NCI-H1105 treated with DMSO at 0.1 percent for 48 hours (cell line): ENCODE results near the gene EVI5.

Experiments used
- DNase-seq: peaks from one replicate; lab custom pipeline; 2025; lab: John Stamatoyannopoulos, UW

Gene EVI5

DNA sequence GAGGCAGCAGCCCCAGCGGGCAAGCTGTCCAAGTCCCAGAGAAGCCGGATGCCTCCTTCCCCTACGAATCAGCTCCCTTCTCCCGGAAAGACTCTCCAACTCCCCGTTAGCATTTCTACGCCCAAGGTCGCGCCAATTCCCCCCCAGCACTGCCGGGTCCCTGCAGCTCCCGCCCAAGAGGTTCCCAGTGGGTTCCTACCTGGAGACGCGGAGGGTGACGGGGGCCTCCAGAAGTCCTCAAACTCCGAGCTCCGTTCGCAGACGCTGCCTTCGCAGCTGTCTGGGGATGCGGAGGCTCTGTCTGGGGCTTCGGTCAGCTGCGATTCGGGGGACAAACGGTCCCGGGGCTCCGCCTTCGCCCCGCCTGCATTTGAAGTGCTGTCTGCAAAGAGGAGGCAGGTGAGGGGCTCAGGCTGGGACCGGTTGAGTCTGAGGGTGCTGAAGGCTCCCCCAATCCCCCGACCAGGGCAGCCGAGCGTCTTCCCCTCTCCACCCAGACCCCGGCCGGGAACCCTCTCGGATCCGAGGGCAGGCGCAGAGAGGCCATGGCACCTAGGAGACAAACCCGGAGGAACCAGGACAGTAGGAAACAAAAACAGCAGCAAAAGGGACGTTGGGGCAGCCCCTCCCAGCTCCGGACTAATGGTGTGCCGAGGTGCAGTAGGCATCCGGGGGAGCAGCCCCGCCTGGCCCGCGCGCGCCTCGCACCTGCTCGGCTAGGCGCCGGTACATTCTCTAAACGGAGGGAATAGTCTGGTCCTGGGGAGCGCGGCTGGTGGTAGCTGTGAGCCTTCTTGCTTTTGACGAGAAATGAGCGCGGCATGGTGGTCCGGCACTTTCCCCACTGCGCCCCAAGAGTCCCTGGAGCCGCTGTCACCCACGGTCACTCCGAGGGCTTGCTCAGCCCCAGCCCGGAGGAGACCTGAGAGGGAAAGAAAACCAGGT, 302.0 kb downstream of the EVI5 start:
- DNase-seq = peak; percentile 50

DNA sequence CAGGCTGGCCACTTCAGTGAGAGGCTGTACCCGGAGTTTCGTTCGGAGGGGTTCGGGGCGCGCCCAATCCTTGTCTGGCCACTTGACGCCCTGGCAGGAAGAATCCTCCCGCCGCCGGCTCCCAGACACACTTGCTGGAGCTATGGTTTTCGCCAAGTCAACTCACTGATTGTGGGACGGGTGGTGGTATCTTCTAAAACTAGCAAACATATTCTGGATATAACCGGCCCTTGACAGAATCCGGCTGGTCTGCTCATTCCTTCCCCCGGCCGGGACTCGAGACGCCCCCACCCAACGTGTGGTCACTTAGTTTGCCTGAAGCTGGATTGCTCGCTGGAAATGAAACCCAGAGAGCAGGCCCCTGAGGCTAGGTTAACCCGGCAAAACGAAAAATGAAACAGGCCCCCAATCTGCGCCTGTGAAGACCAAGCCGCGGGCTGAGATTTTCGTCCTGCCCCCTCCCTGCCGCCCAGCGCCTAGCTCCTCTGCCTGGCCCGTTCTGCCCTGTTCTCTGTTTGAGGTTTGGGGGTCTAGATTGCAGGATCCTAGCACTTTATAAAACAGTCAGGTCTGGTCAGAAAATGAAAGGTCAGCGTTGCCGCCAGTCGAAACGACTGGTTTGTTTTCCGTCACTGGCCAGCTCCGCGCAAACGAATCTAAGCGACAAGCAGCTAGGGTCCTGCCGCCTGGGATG, 302.8 kb downstream of the EVI5 start:
- DNase-seq = no peak

DNA sequence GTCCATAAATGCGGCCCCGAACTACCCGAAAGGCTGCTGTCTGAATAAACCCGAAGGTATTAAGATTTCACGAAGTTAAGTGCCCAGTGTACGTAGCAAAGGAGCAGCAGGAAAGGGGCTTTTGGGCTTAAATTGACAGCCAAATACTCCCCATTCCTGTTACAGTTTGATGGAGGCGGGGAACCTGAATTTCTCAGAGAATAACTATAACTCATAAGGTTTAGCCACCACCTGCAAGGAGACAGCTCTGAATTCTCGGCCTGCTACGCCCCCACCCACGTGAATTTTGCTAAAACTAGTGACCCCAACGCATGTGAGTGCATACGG, 303.3 kb downstream of the EVI5 start:
- DNase-seq = no peak

DNA sequence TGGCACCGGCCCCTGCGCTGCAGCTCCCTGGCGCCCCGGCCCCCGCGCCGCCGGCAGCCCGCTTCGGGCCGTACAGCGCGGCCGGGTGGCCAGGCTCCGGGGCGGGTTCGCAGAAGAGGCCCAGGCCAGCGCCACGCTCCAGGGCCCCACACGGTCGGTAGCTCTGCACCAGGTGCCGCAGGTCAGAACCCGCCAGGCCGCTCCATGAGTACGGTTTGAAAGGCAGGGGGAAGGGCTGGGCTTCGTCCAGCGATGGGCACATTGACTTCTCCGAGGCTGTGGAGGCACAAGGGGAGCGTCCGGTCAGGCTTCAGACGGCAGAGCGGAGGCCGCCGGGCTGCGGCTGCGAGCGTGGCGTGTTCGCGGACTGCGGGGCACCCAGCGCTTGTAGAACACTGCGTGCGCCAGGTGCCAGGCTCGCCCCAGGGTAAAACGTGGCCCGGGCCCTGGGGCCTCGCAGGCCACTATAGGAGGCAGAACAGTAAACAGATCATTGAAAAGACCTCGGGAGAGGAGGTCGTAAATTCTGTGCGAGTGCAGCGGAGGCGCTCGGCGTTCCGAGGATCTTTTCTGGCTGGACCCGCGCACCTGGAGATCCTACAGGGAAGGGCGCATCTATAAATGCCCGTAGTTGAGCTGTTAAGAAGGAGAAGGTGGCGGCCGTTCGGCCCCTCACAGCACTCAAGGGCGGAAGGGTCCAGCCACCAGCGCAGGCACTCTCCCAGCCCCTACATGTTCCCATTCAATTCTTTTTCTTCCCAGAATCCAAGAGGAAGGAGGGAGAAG, 303.9 kb downstream of the EVI5 start:
- DNase-seq = no peak

DNA sequence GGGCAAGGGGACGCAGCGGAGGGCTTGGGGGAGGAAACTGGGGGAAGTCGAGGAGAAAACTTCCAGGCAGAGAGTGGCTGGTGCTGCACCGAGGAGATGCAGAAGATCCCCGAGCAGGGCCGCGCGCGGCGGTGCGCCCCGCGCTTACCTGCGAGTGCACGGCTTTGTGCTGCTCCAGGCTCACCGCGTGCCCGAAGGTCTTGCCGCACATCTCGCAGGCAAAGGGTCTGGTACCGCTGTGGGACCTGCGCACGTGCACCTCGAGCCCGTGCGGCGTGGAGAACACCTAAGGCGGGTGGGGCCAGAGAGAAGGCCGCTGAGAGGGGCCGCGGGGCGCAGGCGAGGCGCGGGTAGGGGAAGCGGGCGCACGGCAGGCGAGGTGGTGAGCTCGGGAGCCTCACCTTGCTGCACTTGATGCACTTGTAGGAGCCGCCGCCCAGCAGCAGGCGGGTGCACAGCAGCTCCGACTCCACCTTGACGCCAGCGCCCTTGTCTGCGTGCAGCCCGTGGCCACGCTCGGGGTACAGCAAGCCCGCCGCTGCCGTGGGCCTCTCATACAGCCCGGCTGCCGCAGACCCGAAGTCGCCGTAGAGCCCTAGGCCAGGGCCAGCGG, 304.6 kb downstream of the EVI5 start:
- DNase-seq = no peak

DNA sequence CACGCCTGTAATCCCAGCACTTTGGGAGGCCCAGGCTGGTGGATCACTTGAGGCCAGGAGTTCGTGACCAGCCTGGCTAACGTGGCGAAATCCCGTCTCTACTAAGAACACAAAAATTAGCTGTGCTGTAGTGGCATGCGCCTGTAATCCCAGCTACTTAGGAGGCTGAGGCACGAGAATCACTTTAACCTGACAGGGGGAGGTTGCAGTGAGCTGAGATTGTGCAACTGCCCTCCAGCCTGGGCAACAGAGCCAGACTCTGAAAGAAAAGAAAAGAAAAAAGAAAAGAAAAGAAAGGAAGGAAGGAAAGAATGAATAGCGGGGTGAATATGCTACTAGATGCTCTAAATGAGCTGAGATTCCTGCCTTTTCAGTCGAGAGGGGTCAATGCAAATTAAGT, 305.3 kb downstream of the EVI5 start:
- no peak for DNase-seq

DNA sequence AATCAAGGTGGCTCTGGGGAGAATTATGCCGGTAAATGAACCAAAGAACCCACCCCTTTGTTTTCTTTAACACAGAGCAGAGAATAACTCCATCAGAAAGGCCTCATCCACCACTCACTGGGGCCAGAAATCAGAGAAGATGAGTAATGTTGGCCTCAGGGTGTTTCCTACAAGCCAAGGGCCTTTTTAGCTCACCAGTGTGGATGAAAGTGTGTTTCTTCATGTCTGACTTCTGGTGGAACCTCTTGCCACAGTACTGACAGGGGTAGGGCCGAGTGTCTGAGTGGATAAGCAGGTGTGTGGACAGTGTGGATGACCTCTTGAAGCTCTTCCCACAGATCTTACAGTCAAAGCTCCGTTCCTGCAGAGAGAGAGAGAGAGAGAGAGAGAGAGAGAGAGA, 306.5 kb downstream of the EVI5 start:
- no peak for DNase-seq

DNA sequence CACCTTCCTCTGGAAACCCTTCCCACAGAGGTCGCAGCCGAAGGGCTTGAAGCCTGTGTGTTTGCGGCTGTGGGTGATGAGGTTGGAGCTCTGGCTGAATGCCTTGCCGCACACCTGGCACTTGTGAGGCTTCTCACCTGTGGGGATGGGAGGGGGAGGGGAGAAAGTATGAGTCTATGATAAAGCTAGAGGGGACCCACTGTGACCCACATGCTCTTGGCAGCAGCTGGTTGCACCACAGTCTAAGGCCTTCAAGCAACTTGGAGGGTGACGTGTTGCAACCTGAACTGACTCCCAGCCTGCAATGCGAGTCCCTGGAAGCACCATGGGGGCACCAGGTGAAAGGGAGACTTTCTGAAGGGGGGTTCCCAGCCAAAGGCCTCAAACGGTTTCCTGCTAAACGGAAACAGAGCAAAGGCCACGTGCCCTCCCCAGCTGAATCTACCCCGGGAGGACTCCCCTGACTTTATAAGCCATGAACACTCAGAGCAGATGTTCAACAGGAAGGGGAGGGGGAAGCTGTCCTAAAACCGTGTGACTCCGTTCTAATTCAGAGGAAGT, 308.8 kb downstream of the EVI5 start:
- peak; percentile 44 for DNase-seq

DNA sequence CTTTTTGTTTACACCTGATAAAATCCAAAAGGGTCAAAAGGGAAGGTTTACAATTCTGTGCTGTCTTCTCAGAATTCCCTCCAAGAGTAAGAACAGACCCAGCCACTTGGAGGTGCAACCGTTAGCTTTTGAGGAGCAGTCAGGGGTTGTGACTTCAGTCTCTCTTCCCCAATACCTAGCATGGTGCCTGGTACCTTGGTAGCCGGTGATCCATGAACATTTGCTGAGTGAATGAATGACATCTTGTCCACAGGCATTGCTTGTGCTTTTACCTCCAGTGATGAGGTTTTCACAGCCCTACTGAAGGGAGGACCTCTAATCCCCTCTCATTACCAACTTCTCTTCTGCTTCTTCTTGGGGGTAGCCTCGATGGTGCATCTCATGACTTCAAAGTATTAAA, 309.9 kb downstream of the EVI5 start:
- no peak for DNase-seq

DNA sequence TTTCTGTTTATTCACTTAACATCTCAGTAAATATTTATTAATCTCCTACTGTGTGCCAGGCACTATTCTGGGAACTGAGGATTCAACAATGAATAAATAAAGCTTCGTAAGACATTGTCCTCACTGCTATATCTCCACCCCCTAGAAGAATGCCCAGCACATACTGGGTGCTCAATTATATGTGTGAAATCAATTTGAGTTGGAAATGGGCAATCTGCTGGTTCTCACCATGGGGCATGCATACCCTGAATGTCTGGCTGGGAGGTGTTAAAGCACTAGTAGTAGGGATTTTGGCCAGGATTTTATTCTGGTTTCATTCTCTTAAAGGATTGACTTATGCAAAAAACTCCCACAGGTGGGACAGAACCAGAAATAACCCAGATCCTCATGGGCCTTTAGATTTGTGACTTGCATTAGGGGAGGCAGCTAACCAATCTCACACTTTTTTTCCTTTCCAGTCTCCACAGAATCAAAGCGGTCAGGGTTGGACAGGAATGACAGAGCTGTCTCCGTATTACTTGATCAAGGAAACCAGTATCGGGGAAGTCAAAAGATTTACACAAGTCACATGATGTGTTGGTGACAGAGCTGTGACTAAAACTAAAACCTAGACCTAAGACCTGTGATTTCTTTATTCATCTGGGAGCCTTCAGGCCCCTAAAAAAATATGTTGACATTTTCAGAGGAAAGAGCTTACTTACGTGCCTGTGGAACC, 311.0 kb downstream of the EVI5 start:
- no peak for DNase-seq

DNA sequence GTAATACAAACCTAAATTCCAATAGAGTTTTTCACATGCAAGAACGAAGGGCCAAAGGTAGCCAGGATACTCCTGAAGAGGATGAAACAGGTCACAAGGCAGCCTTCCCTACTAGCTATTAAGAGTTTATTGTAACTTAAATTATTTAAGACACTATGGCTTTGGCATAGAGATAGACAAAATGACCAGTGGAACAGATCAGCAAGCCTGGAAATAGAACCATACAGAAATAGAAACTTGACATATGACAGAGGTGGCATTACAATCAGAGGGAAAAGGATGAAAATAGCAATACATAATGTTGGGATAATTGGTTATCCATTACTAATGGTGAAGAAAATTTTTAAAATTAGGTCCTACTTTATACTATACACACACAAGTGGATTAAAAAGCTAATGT, 314.7 kb downstream of the EVI5 start:
- DNase-seq = no peak

DNA sequence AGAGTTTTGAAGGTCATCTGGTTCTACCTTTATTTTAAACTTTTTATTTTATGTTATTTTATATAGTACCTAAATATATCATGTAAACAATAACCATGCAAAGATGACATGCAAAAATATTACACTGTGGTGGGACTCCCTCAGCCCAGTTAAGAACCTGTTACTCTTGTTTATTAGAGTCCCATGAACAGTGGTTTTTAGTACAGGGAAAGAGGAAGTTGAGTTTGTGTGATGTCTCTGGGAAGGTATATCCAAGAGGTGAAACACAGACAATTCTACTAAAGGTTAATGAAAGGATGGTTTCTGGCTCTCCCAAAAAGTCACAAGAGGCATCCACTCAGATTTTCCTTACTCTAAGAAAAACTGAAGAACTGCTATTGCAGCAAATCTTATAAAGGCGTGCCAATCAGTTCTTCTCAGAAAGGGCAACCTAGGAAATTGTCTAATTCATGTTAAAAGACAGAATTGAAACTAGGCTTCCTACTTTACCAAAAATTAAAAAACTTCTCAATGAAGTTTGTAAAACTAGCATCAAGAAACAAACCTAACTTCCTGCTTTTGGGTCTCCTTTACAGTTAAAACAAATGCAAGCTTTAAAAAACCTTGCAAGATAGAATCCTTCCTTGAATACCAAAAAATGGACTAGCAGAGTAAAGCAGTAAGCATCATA, 318.1 kb downstream of the EVI5 start:
- no peak for DNase-seq

DNA sequence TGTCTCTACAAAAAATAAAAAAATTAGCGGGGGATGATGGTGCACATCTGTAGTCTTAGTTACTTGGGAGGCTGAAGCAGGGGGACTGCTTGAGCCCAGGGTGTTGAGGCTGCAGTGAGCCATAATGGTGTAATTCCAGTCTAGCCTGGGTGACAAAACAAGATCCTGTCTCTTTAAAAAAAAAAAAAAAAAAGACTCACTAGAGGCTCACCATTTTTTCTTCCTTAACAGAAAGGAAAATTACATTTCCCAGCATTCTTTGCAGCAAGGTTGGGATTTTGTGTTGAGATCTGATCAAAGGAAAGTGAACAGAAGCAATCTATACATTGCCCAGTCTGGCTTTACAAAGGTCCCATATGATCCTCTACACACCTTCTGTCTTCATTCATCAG, 319.7 kb downstream of the EVI5 start:
- DNase-seq = no peak

DNA sequence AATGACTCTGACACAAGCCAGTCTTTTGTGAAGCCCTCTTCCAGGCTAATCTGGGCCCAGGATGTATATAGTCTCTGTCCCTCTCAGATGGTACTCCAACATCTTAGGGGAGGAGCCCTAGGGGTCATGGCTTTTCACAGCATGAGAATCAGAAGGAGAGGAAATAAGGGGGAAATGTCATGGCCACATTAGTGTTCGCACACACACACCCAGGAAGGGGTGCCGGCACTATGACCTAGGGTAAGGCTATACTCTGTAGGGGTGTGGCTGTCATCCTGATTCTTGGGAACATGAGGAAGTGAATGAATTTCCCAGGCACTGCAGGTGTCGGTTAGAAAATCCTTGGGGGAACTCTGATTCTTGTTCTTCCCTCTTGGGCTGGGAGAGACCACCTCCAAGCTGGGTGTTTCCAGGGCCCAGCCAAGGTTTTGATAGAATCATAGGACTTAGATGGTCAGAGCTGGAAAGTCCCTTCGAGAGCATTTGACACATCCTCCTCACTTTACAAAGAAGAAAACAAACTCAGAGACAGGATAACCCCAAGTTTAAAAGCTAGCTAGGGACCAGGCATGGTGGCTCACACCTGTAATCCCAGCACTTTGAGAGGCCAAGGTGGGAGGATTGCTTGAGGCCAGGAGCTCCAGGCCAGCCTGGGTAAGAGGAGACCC, 320.2 kb downstream of the EVI5 start:
- DNase-seq = no peak

DNA sequence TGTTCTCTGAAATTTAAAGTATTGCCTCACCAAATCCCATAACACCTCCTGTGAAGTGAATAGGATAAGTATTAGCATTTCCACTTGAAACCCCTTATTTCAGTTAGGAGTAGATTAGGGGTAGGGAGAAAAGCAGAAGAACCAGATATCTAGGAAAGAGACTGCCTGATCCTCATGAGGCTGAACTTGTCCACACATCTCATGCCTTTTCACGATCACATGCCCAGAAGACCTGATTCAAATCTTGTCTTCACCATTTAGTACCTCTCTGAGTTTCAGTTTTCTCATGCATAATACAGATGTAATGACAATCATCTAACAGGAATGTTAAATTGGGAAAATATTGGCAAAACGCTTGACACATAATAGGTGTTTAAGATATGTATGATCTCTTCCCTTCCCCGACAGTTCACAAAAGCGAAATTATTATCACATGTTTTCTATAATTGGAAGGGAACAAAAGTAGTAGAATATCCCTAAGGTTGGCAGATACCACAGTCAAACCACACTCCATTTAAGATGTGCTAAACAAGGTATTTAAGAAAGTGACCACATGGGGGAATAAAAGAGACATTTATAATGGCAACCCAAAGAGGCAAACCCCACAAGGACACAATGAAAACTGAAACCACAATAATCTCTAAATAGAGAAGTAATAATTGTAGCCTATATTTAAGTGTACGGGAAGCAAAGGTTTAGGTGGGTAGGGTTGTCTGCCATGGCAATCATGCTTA, 323.4 kb downstream of the EVI5 start:
- DNase-seq = no peak

DNA sequence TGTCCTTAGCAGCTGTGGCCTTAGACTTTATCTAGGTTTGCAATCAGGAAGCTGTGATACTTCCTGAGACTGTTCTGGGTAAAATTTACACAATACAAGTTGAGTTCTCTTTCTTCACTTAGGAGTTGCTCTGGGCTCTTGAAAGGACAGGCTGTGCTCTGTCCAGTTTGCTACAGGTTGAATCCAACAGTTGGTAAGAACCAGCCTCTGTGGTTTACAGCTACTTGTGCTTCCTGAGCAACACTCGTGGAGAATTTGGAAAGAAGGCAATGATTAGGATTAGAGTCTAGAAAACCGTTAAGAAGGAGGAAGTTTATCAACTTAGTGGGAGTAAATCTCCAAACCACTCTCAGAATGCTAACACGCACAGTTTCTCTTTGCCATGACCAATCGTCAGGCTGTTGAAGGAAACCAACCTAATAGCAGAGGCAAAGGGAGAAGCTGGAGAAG, 325.0 kb downstream of the EVI5 start:
- DNase-seq = no peak
